ENCODE results near the gene NSL1.

- no peak for TF ChIP-seq CTCF (IDR thresholded peaks at IDR 0.05)
- no peak for TF ChIP-seq ZFX (IDR thresholded peaks at IDR 0.05; ENCODE audit: borderline replicate concordance)
These were observed 98.6 kb downstream of the NSL1 start for GRCh38 chr1:212692774-212693644.

Measured in 22Rv1 (cell line).